Gastroesophageal sphincter (tissue), 4 donors: Measurements from ENCODE around the gene CDC123. TPM values are rescaled to one million over a fixed set of nuclear protein-coding genes. Genes with fewer than 3 reads are reported as not detected.

ENCODE experiments used
- ATAC-seq: fragments of 150-250 bp; one replicate; pipeline ENCODE4 v1.9.1; 2016; ENCODE audit warnings: mild to moderate bottlenecking, moderate library complexity
- H3K27ac ChIP-seq, 4 donors: fragments of 200-600 bp; sonication (generic) in 3 of 4; 1 replicate in 3 of 4; 2 replicates in 1 of 4; pipeline ENCODE4 v1.5.1; 2016 to 2019
- H3K27me3 ChIP-seq: fragments of 200-600 bp; sonication (generic); one replicate; pipeline ENCODE4 v1.5.1; 2019
- H3K36me3 ChIP-seq, 2 donors: fragments of 200-600 bp; sonication (generic); one replicate each; pipeline ENCODE4 v1.5.1; 2019; ENCODE audit warnings: control low read depth in 1 of 2
- H3K4me1 ChIP-seq, 3 donors: fragments of 200-600 bp; sonication (generic); 1 replicate in 2 of 3; 2 replicates in 1 of 3; pipeline ENCODE4 v1.5.1; 2016 to 2019; ENCODE audit warnings: control low read depth in 2 of 3
- H3K4me3 ChIP-seq, 2 donors: fragments of 200-600 bp; sonication (generic); one replicate each; pipeline ENCODE4 v1.5.1; 2019; ENCODE audit warnings: mild to moderate bottlenecking in 1 of 2, moderate library complexity in 1 of 2
- H3K9me3 ChIP-seq, 3 donors: fragments of 200-600 bp; sonication (generic); one replicate each; pipeline ENCODE4 v1.5.1; 2017 to 2019; ENCODE audit warnings: control low read depth in 2 of 3
- CTCF ChIP-seq, 4 experiments: fragments of 200-600 bp in 2 of 4; fragments of 450-650 bp in 2 of 4; sonication (generic) in 1 of 4; IDR thresholded peaks; one replicate each; pipeline ENCODE4 v1.5.1; 2017 to 2019; ENCODE audit warnings: antibody characterized with exemption in 4 of 4, mild to moderate bottlenecking in 2 of 4, moderate library complexity in 2 of 4
- EP300 ChIP-seq: sonication (generic); formaldehyde crosslinking; IDR thresholded peaks from one replicate; pipeline ENCODE4 v1.6.1; 2017; ENCODE audit warnings: antibody characterized with exemption, mild to moderate bottlenecking
- POLR2A ChIP-seq, 2 donors: fragments of 450-650 bp; IDR thresholded peaks; one replicate each; pipeline ENCODE4 v1.6.1; 2017; ENCODE audit warnings: antibody characterized with exemption in 2 of 2, mild to moderate bottlenecking in 2 of 2, moderate library complexity in 1 of 2
- POLR2AphosphoS5 ChIP-seq: sonication (generic); formaldehyde crosslinking; IDR thresholded peaks from one replicate; pipeline ENCODE4 v1.6.1; 2017; ENCODE audit warnings: antibody characterized with exemption
- WGBS, 2 donors: methylation state at CpG; one replicate each; pipeline ENCODE4 v1.1.5; 2018; ENCODE audit warnings: low coverage in 1 of 2; 5-methylcytosine and 5-hydroxymethylcytosine counted together
- total RNA-seq, 4 donors: library from RNA; depleted of rRNA; stranded (reverse); fragments of >200 nt; gene quantifications; one replicate each; pipeline ENCODE4 v1.1.0, GENCODE V29; 2016

CDC123 gene
- total RNA-seq, 4 donors from 2014 or later = 53.5 to 83.7 (median 68.0) TPM

GRCh38 chr10:12213621-12214020 lies 17.6 kb downstream of the CDC123 start:
- peak overlapping the region in 3 of 4 donors; percentile 47 to 68 (median 64) for H3K27ac ChIP-seq
- ATAC-seq = no peak
- TF ChIP-seq POLR2A (IDR thresholded peaks at IDR 0.05) = no peak
- no peak for TF ChIP-seq EP300
- TF ChIP-seq POLR2AphosphoS5 = no peak
- no peak for TF ChIP-seq CTCF (IDR thresholded peaks at IDR 0.05)
- H3K36me3 ChIP-seq = peaks cover 0 to 61% of the 10 kb centered on the region in 2 donors
- peaks cover 0 to 44% (median 8%) of the 10 kb centered on the region in 3 donors for H3K4me1 ChIP-seq
- no peak overlapping the region for H3K4me3 ChIP-seq
- H3K9me3 ChIP-seq = no peaks in the 10 kb centered on the region
- WGBS, 2 donors = 34 to 39% methylated on average over 3 of the region's 3 CpGs
- H3K27me3 ChIP-seq = no peaks in the 10 kb centered on the region

GRCh38 chr10:12214093-12214492 lies 18.1 kb downstream of the CDC123 start:
- peak overlapping the region; percentile 47 to 68 (median 60) for H3K27ac ChIP-seq
- H3K4me3 ChIP-seq = no peak overlapping the region
- whole genome bisulfite sequencing, 2 donors = 16 to 44% methylated on average over 4 of the region's 4 CpGs
- H3K4me1 ChIP-seq = peaks cover 0 to 44% (median 8%) of the 10 kb centered on the region in 3 donors
- H3K9me3 ChIP-seq = no peaks in the 10 kb centered on the region
- H3K27me3 ChIP-seq = no peaks in the 10 kb centered on the region
- H3K36me3 ChIP-seq = peaks cover 0 to 63% of the 10 kb centered on the region in 2 donors
- TF ChIP-seq CTCF (IDR thresholded peaks at IDR 0.05) (no peak), POLR2A (IDR thresholded peaks at IDR 0.05) (no peak), EP300 (no peak), POLR2AphosphoS5 (no peak)
- ATAC-seq = no peak

GRCh38 chr10:12214763-12215218 lies 18.8 kb downstream of the CDC123 start:
- Histone ChIP-seq H3K4me3 (peak overlapping the region; percentile 26 to 32), H3K36me3 (peaks cover 0 to 59% of the 10 kb centered on the region in 2 donors), H3K4me1 (peaks cover 0 to 50% (median 8%) of the 10 kb centered on the region in 3 donors), H3K27ac (peak overlapping the region; percentile 47 to 68 (median 65)), H3K9me3 (no peaks in the 10 kb centered on the region), H3K27me3 (no peaks in the 10 kb centered on the region)
- ATAC-seq = no peak
- TF ChIP-seq CTCF (IDR thresholded peaks at IDR 0.05) = peak; percentile 61 to 80 (median 68)
- no peak for TF ChIP-seq POLR2AphosphoS5
- TF ChIP-seq POLR2A (IDR thresholded peaks at IDR 0.05) = no peak
- no peak for TF ChIP-seq EP300
- 10 to 16% methylated on average over 6 of the region's 6 CpGs for WGBS, 2 donors

DNA sequence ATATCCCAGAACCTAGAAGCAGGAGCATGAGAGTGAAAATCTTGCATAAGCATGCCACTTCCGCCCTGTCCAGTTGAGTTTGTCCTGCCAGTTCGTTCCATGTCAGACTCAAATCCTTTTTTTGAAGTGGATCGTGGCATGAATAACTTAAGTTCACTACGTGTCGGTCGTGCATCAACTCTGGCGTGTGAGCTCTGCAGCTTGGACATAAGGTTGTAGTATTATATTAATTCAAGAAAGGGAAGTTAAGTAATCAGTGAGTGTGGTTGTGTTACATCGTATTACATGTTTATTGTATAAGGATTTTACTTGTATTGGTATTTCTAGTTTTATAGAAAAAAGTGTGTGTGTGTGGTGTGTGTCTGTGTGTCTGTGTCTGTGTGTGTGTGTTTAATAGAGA lies 23.0 kb downstream of the CDC123 start:
- Histone ChIP-seq H3K36me3 (peaks cover 0 to 24% of the 10 kb centered on the region in 2 donors), H3K4me1 (peaks cover 8 to 80% (median 10%) of the 10 kb centered on the region in 3 donors), H3K27ac (peak overlapping the region in 2 of 4 donors; percentile 1 to 80), H3K9me3 (no peaks in the 10 kb centered on the region), H3K27me3 (no peaks in the 10 kb centered on the region), H3K4me3 (no peak overlapping the region)
- 85 to 91% methylated on average over 8 of the region's 8 CpGs for WGBS, 2 donors
- TF ChIP-seq POLR2A (IDR thresholded peaks at IDR 0.05) (no peak), POLR2AphosphoS5 (no peak), EP300 (no peak), CTCF (IDR thresholded peaks at IDR 0.05) (no peak)
- ATAC-seq = no peak
